HUES48 (cell line): ENCODE measurements around the gene DPCD.

Experiments
- H3K27ac ChIP-seq: one replicate; pipeline ENCODE4 v1.7.0; 2013; ENCODE audit warnings: low read depth, low read length, inconsistent platforms
- H3K27me3 ChIP-seq: 2 replicates; pipeline ENCODE4 v1.6.1; 2013; ENCODE audit warnings: mild to moderate bottlenecking, low read length; ENCODE audit not compliant: control insufficient read depth, insufficient read depth
- H3K36me3 ChIP-seq: 2 replicates; pipeline ENCODE4 v1.6.1; 2013; ENCODE audit warnings: low read length; ENCODE audit not compliant: control insufficient read depth, insufficient read depth
- H3K4me1 ChIP-seq: 2 replicates; pipeline ENCODE4 v1.6.1; 2013; ENCODE audit warnings: mild to moderate bottlenecking, low read length; ENCODE audit not compliant: control insufficient read depth, insufficient read depth
- H3K4me3 ChIP-seq: 2 replicates; pipeline ENCODE4 v1.5.1; 2013; ENCODE audit warnings: mild to moderate bottlenecking, low read depth, low read length
- H3K9ac ChIP-seq: 2 replicates; pipeline ENCODE4 v1.6.1; 2013; ENCODE audit warnings: mild to moderate bottlenecking, low read depth, low read length, moderate library complexity
- H3K9me3 ChIP-seq: 2 replicates; pipeline ENCODE4 v1.6.1; 2013; ENCODE audit warnings: low read length; ENCODE audit not compliant: control insufficient read depth, insufficient read depth

DPCD gene

DNA sequence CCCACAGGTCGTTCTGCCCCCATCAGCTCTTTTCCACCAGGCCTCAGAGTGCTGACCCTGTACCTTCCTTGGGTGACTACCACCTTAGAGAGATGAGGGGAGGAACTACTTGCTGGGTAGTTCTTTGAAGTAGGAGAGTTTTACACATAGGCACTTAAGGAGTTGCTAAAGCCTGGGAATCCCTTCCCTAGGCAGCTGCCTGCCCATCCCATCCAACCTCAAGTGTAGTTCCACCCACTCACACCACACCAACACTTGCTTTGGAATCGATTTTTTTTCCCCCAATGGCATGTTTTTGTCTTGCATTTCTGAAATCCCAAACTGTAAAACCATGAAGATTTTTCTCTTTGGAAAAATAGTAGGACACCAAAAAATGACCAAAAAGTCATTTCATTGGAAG lies 59.1 kb downstream of the DPCD start:
- no peak overlapping the region for H3K27ac ChIP-seq
- no peaks in the 10 kb centered on the region for H3K27me3 ChIP-seq
- H3K9me3 ChIP-seq, result no peaks in the 10 kb centered on the region
- H3K4me3 ChIP-seq, result no peak overlapping the region
- H3K4me1 ChIP-seq, result peaks cover 42% of the 10 kb centered on the region
- 0 out of 2 replicates have a peak, but pooled peaks cover 3% of the 10 kb centered on the region for H3K36me3 ChIP-seq
- no peak overlapping the region for H3K9ac ChIP-seq

- peaks cover 21% of the 10 kb centered on the region for H3K4me1 ChIP-seq
- no peaks in the 10 kb centered on the region for H3K9me3 ChIP-seq
- 0 out of 2 replicates have a peak, but pooled peaks cover 3% of the 10 kb centered on the region for H3K36me3 ChIP-seq
Measured at GRCh38 chr10:101649525-101650085, 61.5 kb downstream of the DPCD start.

DNA sequence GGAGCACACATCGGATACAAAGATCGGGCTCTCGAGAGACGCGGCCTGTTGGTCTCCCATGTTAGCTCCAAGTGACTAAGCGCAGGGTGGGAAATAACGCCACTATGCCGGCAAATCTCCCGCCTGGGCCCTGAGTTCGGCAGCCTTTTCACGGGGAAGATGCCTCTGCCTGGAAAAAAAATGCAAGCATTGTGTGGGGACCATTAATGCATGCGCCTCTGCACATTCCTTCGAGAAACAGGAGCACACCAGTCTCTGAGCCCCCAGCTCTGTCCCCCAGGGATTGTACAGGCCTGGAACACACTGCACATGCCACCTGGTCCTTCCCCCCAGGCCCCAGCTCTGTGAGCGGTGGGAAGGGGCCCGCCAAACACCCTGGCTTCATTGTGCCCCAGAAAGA lies 62.7 kb downstream of the DPCD start:
- Histone ChIP-seq H3K36me3 (0 out of 2 replicates have a peak, but pooled peaks cover 3% of the 10 kb centered on the region), H3K4me3 (no peak overlapping the region), H3K4me1 (peaks cover 11% of the 10 kb centered on the region), H3K27me3 (no peaks in the 10 kb centered on the region), H3K9me3 (no peaks in the 10 kb centered on the region), H3K27ac (peak overlapping the region; percentile 2), H3K9ac (no peak overlapping the region)

More at GRCh38 chr10:101649525-101650085, 61.5 kb downstream of the DPCD start:
- Histone ChIP-seq H3K27me3 (no peaks in the 10 kb centered on the region), H3K9ac (no peak overlapping the region), H3K4me3 (no peak overlapping the region), H3K27ac (no peak overlapping the region)

DNA sequence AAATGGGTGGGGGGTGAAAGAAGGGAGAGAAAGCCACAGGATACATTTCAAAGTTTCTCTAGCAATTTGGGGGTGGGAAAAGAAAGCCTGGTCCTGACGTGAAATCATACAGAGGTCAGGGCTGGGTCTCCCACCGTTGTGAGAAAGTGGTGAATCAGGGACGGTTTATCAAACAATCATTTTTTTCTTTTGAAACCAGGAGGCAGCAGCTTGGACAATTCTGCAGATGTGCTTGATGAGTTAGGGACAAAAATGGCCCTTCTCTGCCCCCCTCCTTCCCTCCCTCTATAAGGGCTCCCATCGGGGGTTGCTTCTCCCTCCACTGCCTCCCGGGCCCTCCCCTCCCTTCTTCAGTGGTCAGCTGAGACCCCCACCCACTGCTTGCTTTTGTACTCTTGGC lies 63.2 kb downstream of the DPCD start:
- Histone ChIP-seq H3K4me1 (peaks cover 11% of the 10 kb centered on the region), H3K27ac (no peak overlapping the region), H3K9me3 (no peaks in the 10 kb centered on the region), H3K36me3 (peaks cover 3% of the 10 kb centered on the region; the same call in 1 of the 2 replicates), H3K9ac (no peak overlapping the region), H3K4me3 (no peak overlapping the region), H3K27me3 (no peaks in the 10 kb centered on the region)

DNA sequence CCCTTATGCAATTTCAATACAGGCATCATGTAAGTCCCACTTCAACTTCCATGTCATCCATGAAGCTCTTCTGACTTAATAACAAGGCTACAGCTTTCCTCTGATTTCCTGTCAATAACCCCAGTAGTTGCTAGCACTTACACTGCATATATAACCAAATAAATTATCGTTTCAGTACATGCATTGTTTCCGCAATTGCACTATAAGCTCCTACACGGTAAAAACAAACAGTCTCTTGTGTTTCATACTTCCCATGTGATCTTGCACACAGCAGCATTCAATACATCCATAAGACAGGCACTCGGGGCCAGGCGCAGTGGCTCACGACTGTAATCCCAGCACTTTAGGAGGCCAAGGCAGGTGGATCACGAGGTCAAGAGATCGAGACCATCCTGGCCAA lies 65.4 kb downstream of the DPCD start:
- Histone ChIP-seq H3K36me3 (peaks cover 4% of the 10 kb centered on the region; the same call in 1 of the 2 replicates), H3K27me3 (no peaks in the 10 kb centered on the region), H3K4me3 (no peak overlapping the region), H3K9me3 (no peaks in the 10 kb centered on the region), H3K4me1 (peaks cover 11% of the 10 kb centered on the region), H3K27ac (no peak overlapping the region), H3K9ac (no peak overlapping the region)

- H3K27me3 ChIP-seq, result no peaks in the 10 kb centered on the region
- H3K27ac ChIP-seq, result no peak overlapping the region
- H3K36me3 ChIP-seq, result peaks cover 13% of the 10 kb centered on the region; the same call in 1 of the 2 replicates
- no peak overlapping the region for H3K4me3 ChIP-seq
- no peaks in the 10 kb centered on the region for H3K9me3 ChIP-seq
- H3K9ac ChIP-seq, result no peak overlapping the region
- H3K4me1 ChIP-seq, result peaks cover 21% of the 10 kb centered on the region
Measured at GRCh38 chr10:101655570-101655969, 67.4 kb downstream of the DPCD start.

DNA sequence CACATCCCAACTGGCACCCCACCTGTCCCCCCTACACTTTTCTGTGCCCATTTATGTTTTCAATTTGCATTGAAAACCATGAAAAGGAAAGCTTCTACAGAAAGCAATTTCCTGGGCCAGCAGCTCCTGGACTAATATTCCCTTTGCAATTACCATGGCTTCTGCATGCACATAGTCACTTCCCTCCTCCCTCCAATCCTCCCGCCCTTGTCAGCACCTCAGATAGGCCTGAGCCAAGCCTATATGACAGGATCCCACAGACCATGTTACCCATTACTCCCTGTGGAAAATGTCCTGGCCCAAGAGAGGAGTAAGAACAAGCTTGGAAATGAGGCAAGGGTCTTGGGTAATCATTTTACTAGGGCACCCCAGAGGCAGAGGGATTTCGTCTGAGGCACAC lies 68.8 kb downstream of the DPCD start:
- Histone ChIP-seq H3K9ac (no peak overlapping the region), H3K4me3 (no peak overlapping the region), H3K27me3 (no peaks in the 10 kb centered on the region), H3K4me1 (peaks cover 21% of the 10 kb centered on the region), H3K27ac (no peak overlapping the region), H3K36me3 (peaks cover 13% of the 10 kb centered on the region; the same call in 1 of the 2 replicates), H3K9me3 (no peaks in the 10 kb centered on the region)

GRCh38 chr10:101658975-101659374 lies 70.9 kb downstream of the DPCD start:
- no peak overlapping the region for H3K4me3 ChIP-seq
- peaks cover 17% of the 10 kb centered on the region for H3K4me1 ChIP-seq
- H3K9ac ChIP-seq, result no peak overlapping the region
- no peaks in the 10 kb centered on the region for H3K9me3 ChIP-seq
- no peaks in the 10 kb centered on the region for H3K27me3 ChIP-seq
- peaks cover 25% of the 10 kb centered on the region for H3K36me3 ChIP-seq
- no peak overlapping the region for H3K27ac ChIP-seq
